GM18909 (cell line): ENCODE data around the gene ADAMTSL2.

Source experiments
- ATAC-seq: cut with Tn5 transposase; IDR thresholded peaks from one replicate; pipeline ENCODE4 v1.9.1; 2021; ENCODE audit warnings: mild to moderate bottlenecking; ENCODE audit not compliant: unreplicated experiment, poor library complexity

The ADAMTSL2 gene

DNA sequence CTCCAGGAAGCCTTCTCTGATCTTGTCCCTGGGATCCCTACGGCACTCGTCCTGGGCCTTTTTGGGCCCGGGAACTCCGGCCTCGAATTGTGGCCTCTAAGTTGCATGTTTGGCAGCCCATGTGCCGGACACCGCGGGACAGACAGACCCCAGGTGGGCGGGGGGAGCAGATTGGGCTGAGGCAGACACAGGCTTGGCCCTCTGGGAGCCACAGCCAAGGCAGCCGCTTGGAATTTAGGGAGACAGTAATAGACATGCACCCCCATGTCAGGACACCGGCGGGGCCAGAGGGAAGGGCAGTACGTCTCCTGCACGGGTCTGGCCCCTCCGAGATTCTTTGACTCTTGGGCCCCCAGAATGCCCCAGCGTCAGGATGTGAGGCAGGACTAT is 36.2 kb downstream of the ADAMTSL2 start:
- ATAC-seq = no peak

DNA sequence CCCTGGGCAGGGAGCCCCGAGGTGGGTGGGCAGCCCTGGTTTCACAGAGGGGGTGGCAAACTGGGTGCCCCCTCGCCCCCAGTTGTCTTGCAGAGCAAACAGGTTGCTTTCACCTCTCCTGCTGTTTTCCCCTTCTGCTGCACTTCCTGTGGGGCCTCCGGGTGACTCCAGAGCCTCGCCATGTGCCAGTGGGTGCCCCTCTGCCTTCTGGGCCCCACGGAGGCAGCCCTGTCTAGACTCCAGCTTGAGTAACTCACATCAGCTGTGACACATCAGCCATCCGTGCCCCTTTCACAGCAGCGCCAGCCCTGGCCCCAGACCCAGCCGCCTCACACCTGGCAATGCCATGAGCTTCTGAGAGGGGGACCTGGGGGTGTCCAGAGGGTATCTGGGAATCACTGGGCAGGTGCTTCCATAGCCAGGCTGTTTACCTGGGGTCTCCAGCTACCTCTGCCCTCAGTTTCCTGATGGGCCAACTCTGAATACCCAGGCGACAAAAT is 36.9 kb downstream of the ADAMTSL2 start:
- no peak for ATAC-seq

DNA sequence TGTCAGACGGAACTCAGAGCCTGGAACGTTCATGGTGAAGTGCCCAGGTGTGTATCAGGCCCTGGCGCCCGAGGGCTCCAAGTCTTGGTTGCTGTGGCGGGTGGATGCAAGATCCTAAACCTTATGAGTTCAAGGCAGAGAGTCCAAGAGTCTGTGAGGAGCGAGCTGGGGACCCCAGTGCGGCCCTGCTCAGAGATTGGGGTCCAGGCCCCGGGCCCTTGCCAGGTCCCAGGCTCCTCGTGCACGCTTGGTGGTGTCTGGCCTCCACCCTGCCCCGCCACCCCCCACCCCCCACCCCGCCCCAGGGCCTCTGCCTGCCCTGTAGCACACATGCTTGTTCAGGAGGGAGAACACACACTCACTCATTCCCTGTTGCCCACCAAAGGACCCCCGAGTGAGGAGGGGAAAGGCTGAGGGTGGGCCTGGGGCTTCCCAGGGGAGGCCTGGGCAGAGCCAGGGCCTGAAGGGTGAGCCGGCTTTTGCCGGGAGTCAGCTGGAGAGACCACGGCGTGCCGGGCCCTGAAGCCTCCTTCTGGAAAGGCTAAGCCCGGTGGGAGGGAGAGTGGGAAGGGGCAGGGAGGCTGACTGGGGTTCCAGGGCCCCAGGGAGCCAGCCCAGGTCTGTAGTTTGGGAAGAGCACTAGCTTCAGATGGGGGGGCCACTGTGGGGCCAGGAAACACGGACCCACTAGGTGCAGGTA is 37.5 kb downstream of the ADAMTSL2 start:
- ATAC-seq = no peak

DNA sequence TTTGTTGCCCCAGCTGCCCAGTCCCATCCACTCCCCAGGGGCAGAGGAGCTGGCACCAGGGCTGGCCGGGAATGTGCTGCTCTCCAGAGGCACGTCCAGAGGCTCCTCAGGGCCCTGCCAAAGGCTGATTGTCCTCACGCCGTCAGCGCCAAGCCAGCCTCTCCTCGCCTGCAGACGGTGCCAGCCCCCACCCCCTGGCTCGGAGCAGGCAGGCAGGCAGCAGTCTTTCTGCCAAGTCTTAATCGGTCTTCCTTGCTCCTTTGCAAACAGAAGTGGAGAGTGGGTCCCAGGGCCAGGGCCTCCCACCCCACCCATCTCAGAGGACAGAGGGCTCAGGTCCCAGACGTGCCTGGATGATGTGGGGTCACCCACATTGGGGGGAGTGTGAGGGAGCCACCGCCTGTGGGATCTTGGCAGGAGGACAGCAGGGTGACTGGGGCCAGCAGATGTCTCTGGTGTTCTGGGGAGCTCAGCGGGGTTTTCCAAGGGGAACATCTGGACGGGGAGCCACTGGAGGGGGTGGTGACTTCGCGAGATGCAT is 38.4 kb downstream of the ADAMTSL2 start:
- ATAC-seq = no peak

DNA sequence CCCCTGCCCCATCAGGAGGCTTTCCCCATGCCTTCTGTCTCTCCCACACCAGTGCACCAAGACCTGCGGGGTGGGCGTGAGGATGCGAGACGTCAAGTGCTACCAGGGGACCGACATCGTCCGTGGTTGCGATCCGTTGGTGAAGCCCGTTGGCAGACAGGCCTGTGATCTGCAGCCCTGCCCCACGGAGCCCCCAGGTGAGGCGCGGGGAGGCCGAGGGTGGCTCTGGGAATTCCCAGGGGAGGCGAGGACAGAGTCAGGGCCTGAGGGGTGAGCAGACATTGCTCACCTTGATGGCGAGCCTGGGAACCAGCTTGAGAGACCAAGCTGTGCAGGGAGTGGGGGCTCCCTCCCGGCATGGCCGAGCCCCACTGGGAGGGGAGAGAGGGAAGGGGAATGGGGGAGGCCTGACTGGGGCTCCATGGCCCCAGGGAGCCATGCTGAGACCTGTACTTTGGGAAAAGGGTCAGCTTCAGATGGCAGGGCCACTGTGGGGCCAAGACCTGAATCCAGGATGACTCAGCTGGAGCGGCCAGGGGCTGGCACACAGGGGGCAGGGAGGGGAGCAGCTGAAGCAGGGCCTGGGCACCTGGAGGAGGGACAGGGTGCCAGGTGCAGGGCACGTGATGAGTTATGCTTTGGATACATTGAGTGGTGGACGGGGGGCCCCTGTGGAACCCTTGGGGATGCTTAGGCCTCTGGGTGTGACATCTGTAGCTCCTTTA is 39.4 kb downstream of the ADAMTSL2 start:
- ATAC-seq = no peak

DNA sequence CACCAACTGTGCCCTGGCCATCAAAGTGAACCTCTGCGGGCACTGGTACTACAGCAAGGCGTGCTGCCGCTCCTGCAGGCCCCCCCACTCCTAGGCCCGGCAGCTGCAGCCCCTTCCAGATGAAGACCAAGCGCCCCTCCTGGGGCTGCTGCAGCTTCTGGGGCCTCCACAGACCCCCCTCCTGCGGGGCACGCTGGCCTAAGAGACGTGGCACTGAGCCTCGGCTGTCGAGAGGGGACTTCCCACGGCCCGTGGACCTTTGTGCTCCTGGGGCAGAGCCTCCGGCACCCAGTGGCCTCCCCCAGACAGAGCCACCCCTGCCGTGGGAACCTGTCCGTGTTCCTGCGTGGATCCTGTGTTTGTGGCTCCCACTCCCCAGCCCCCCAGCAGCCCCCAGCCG is 40.3 kb downstream of the ADAMTSL2 start:
- no peak for ATAC-seq

DNA sequence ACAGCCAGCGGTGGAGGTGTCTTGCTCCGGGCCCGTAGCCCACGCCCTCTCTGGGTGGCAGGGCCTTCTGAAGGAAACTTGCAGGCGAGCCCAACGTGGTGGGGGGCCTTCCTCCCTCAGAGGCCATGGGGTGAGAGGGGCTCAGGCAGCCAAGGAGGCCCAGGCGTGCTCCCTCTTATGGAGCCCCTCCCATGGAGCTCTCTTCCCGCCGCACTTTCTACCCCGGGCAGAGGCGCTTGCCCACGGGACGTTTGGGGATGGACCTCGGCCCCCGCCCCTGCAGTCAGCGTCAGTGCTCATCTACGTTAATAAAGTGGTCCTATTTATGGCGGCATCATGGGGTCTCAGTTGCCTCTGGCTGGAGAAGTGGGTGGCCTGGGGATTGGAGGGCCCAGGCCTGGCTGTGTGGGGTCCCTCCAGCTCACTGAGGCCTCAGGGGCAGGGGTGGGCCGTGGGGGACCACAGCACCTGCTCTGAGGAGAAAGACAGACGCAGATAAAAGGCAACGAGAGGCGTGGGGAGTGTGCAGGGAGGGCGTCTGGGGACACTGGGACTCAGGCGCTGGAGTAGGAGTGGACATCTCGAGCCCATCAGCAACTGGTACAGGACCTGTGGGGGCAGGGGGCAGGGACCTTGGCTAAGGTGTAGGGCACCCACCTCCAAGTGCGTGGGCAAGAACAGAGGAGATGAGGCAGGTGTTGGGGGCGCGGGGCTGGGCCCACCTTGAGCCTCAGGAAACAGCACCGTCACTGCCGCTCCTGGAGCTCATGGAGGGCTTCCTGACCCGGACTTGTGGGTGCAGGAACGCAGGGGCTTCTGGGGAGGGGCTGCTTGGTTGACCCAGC is 40.9 kb downstream of the ADAMTSL2 start:
- ATAC-seq = no peak

DNA sequence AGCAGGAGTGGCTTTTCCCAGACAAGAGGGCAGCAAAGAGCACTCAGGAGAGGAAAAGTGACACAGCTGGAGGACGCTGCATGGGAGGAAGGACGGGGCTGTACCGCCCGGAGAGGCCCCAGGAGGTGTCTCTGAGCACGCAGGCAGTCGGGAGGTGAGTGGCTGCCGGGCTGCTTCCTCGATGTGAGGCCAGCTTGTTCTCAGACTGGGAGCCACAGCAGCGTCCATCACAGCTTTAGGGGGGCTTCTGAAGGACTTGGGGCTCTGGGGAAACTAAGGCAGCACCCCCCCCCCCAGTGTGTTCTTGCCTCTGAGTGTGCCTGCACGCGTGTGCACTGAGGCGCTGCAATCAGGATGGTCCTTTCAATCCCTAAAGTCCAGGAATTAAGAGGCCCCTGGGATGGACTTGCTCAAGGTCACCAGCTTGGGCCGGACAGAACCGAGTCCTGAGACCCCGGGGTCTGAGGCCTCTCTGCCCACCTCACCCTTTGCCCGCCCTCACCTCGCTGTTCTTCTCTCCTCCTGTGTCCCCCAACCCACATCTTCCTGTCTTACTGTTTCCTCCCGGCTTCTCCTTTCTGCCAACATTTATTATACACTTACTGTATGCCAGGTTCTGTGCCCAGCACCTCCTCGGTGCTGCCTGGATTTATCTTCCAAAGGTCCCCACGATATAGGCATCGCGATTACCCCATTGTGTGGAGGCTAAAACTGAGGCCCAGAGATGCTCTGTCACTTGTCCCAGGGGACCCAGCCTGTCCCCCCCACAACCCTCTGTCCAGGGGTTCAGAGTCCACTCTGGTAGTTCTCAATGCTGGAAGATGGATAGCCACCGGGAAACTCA is 41.7 kb downstream of the ADAMTSL2 start:
- no peak for ATAC-seq

DNA sequence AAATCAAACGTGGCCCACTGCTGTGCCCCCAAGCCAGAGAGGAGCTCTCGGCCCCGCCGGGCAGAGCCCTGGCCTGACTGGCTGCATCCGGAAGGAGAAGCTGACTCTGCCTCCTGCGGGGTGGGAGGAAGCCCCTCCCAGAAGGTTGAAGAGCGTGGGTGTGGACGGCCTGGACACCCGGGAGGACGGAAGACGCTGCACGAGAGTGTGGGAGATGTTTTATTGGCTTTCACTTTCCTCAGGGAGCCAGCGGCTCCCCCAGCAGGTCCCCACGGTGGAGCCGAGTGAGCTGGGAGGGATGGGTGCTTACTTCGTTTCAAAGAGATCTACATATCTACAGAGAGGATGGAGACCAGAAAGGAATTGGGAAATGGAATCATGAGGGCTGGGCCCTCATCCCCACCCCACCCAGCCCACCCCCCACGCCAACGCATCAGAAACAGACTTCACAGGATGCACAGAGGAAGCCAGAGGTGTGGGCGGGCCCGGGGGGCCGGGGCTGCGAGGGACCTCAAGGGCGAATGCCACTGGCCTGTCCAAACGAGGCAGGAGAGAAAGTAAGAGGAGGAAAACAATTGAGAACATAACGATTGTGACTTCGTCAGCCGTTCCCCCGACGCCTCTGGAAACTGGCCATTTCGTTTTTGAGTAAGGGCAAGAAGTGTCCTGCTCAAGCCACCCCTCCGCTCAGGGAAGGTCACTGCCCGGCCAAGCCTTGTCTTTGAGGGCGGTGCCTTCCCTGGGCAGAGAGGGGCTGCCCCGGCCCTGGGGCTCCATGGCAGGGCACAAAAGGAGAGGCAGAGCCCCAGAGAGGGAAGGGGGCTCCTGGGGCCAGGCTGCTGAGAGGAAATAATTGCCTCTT is 42.6 kb downstream of the ADAMTSL2 start:
- ATAC-seq = no peak

DNA sequence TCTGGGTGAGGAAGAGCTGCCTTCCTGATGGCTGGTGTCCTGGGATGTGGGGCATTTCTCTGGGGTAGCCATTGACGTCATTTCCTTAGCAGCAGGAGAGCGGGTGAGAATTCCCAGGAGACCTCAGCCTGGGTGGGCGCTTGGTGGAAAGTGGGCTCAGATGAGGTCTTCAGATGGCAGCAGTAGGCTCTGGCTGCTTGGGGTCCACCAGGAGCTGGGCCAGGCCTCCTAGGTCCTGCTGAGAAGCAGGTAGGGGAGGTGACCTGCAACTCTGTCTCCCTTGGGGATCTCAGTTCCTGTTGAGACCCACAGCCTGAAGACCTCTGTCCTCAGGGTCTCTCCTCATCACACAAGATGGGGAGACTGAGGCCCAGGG is 43.2 kb downstream of the ADAMTSL2 start:
- ATAC-seq = no peak

DNA sequence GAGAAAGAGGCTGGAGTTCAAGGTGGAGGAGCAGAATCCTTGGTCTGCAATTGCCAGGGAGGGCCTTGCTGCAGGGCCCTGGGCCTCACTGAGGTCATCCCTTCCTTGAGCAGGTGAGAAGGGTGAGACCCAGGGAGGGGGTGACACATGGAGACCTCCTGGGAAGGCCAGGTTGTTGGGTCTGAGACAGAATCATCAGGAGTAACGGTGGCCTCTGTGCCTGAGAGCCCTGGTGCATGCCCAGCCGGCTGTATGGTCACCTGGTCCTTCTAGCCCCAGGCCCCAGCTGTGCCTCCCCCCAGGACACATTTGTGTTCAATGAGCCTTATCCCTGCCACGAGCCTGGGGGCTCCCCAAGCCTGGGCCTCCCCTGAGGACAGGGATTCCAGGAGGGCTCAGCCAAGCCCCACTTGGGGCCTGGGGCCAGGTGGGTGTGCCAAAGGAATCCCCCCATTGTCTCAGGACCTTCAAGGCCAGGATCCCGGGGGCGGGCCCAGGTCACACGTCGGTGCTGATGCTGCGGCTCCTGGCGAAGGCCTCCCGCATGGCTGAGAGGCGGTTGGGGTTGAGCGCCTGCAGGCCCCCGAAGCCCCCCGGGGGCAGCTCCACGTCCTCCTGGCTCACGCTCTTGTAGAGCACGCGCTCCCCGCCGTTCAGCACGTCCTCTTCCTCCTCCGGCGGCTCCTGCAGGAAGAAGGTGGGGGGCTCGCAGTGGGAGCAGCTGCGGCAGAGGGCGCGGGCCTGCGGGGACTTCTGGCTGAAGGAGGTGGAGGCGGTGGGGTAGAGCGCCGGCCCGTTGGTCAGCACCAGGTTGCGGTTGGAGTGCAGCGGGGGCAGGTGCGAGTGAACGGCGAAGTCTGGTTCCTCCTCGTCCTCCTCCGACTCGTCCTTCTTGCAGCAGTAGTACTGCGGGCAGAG is 44.3 kb downstream of the ADAMTSL2 start:
- ATAC-seq = no peak

DNA sequence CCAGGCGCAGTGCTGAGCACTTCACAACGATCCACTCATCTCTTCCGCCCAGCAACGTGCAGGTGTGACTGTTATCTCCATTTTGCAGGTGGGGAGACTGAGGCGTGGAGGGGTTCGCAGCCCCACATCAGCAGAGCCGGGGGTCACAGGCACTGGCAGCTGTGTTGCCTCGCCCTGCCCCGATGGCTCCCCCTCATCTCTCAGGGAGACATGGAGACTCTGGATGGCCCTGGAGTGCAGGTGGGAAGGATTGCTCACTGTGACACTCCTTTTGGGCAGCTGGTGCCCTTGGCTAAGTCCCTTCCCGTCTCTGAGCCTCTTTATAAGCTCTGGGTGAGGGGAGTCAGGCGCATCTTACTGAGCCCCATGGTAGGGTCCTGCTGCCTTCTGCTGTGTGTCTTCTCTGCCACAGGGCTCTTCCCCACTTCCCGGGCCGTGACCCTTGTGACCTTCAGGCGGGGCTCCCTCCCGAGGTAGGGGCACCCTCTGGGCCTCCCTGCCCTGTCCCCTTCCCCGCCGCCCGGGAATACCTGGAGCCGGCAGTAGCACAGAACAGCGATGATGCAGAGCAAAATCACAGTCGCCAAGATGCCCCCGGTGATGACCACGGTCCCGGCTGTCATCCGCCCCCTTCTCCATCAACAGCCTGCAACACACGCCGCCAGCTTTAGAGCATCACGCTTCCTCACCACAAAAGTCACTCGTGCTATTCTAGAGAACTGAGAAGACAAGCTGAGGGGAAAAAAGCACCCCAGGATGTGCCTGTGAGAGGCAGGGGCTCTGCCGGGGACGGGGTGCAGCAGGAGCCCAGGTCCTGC is 45.3 kb downstream of the ADAMTSL2 start:
- ATAC-seq = no peak

DNA sequence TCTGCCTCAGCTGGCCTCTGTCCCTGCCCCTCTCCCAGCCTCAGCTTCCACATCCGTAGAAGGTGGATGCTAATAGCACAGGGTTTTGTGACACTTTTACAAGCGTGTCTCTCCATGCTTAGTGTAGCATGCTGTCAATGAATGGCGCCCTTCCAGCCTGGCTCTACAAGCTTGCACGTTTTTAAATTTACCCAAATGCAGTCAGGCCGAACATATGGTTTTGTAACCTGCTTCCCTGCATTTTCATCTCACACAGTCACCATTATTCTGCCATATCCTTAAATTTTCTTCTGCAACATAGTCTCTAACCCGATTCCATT is 45.9 kb downstream of the ADAMTSL2 start:
- ATAC-seq = no peak

DNA sequence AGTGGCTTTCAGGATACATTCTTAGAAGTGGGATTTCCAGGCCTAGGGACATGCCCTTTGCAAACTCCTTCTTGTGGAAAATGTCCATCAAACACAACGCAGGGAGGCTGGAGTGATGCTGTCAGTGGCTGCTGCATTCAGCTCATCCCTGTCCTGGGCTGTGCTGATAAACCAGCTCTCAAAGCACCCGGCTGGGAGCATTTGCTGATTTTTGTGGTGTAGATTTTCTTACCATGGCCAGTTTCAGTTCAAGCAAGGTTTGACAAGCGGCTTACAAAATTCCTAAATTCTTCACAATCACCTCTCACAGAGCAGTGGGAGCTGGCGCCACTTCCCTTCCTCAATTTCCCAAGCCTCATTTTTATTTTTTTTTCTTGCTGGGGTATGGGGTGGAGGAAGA is 46.5 kb downstream of the ADAMTSL2 start:
- no peak for ATAC-seq

DNA sequence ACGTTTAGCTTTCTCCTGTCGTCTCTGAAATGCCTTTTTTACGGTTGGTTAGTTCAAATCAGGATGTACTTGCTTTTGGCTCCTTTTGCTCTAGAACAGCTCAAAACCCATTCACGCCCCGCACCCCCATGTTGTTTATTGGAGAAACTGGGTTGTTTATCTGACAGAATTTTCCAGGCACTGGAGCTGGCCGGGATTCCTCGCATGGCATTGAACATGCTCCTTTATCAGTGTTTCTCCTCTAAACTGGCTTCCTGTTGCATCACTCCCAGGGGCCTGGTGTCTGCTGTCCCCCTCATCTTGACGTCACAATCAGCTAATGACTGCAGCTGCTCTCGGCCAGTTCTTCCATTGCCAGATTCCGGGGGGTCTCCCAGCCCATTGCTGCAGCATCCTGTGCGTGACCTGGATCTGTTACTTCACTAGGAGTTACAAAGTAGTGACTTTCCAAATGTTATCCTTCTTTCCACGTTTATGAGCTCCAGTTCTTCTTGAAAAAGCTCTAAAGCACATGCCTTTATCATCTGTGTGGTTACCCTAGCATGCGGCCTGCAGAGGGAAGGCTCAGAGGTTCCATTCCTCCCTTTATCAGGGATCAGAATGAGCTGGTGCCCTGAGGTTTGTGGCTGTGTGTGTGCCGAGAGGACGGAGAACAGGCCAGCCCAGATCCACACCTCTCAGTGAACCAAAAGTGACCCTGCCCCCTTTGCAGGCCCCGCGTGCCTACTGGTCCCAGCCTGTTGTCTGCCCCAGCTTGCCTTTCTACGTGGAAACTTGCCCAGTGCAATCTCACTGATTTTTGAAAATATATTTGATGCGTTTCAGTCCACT is 47.2 kb downstream of the ADAMTSL2 start:
- no peak for ATAC-seq

DNA sequence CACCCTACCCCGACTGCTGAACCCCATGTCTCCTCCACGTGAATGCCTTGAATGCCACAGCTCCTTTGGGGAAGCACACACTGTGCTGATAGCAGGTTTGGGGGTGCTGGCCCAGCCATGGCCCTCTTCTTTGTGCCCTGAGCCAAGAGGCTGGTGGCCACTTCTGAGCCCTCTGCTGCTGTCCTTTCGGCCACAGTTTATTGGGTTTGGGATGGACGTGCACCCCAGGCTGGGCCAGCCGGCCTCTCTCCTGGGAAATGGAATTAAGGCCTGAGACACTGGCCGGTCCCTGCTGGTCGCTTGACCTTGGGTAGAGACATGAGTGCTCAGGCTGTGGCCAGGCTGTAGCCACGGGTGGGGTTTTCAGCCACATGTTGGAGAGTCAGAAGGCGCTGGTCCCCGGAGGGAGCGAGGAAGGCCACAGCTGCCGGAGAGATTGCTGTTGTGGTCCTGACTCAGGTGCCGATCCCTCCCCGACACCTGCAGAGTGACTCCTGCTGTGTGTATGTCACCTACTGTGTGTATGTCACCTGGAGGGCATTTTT is 48.1 kb downstream of the ADAMTSL2 start:
- ATAC-seq = no peak
